Measurements from ENCODE around the gene KCNH8. TPM values are rescaled to one million over a fixed set of nuclear protein-coding genes. Genes with fewer than 3 reads are reported as not detected.

The KCNH8 gene
- total and polyA plus RNA-seq, 2 of the 4 experiments (the other 2 are of a cell fraction), result not detected

DNA sequence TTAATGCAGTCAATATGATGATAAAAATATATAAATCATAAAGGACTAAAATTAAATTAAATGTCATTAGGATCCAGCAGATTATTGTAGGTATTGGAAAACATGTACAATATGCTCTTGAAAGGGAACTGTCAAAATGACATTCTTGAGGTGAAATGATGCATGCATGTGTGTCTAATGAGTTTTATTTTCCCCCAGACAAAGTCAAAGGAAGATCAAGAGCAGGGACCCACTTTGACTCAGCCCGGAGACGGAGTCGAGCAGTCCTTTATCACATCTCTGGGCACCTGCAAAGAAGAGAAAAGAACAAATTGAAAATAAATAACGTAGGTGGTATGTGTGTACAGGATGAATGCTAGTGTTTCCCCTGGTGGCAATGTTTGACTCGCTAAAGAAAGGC, 194.1 kb downstream of the KCNH8 start:
- in situ Hi-C loops (cut with MboI; ENCODE audit: low sequenced_read_pairs) (no loop called here), dilution Hi-C loops (cut with HindIII; ENCODE audit: low sequenced_read_pairs, unreplicated experiment) (no loop called here), intact Hi-C loops (cut with micrococcal nuclease) (no loop called here)
- H4K8ac ChIP-seq (ENCODE audit: low read depth in 2 of 2, low read length in 2 of 2), result no peak overlapping the region
- H2BK15ac ChIP-seq (ENCODE audit: low read depth, low read length), result no peak overlapping the region
- no peak overlapping the region for H4K91ac ChIP-seq (ENCODE audit: insufficient read depth, low read depth, low read length)
- no peak overlapping the region for H3K18ac ChIP-seq (ENCODE audit: low read depth, low read length)
- ChIA-PET POLR2A (ENCODE audit: unreplicated experiment) (no interaction called here), CTCF (no interaction called here)
- H3K9ac ChIP-seq (ENCODE audit: low read depth, low read length), result no peak overlapping the region
- no peaks in the 10 kb centered on the region for H4K20me1 ChIP-seq (ENCODE audit: insufficient read depth, low read length)
- H2AK9ac ChIP-seq (replicated peaks; ENCODE audit: low read depth, low read length, poor library complexity), result no peak overlapping the region
- no TSS peak for BruUV-seq (replicated peaks)
- H3K4me3 ChIP-seq (ENCODE audit: insufficient read depth, low read depth, low read length), result no peak overlapping the region
- no peak overlapping the region for H2BK20ac ChIP-seq (ENCODE audit: low read depth, low read length)
- H3K14ac ChIP-seq (replicated peaks; ENCODE audit: low read depth, low read length), result no peak overlapping the region
- ATAC-seq (ENCODE audit: low read depth), result no peak
- WGBS, 2 experiments (ENCODE audit: extremely low coverage in 2 of 2, insufficient read length in 1 of 2), result no CpG with 5 or more reads among the region's 5 CpGs
- H3K4me2 ChIP-seq (ENCODE audit: low read depth, low read length), result no peak overlapping the region
- peaks cover 2% of the 10 kb centered on the region; the same call in 1 of the 2 replicates for H3K9me3 ChIP-seq (ENCODE audit: control insufficient read depth, insufficient read depth, low read length)
- H2BK120ac ChIP-seq (ENCODE audit: low read depth, low read length), result no peak overlapping the region
- TF ChIP-seq MAFK (IDR thresholded peaks at IDR 0.05; ENCODE audit: low read depth, low read length) (no peak), CHD1 (IDR thresholded peaks at IDR 0.05; ENCODE audit: low read depth, low read length) (no peak), MAZ (IDR thresholded peaks at IDR 0.05; ENCODE audit: borderline replicate concordance, low read depth, low read length) (no peak)
- H3K23ac ChIP-seq (ENCODE audit: low read depth, low read length), result no peak overlapping the region
- H2BK5ac ChIP-seq (ENCODE audit: low read depth, low read length, poor library complexity, severe bottlenecking), result no peak overlapping the region
- DNase-seq, result no peak
- no peak overlapping the region for H3K56ac ChIP-seq (ENCODE audit: extremely low read depth, insufficient read depth, low read length)
- H3K9me1 ChIP-seq (ENCODE audit: insufficient read depth, low read length), result no peaks in the 10 kb centered on the region
- no peak overlapping the region for H2AFZ ChIP-seq (replicated peaks; ENCODE audit: low read length, poor library complexity)
- H2AK5ac ChIP-seq (ENCODE audit: low read depth, low read length), result no peak overlapping the region
- H3K27ac ChIP-seq (ENCODE audit: insufficient read depth, low read length), result no peak overlapping the region
- no peak overlapping the region for H3K4ac ChIP-seq (ENCODE audit: low read depth, low read length)
- no peaks in the 10 kb centered on the region for H3K4me1 ChIP-seq (ENCODE audit: control insufficient read depth, insufficient read depth, low read length)
- H4K5ac ChIP-seq (ENCODE audit: low read depth, low read length), result no peak overlapping the region
- H3K79me1 ChIP-seq (ENCODE audit: low read depth in 1 of 2, low read length in 2 of 2), result no peaks in the 10 kb centered on the region
- H3K27me3 ChIP-seq (ENCODE audit: control insufficient read depth, insufficient read depth, low read length), result no peaks in the 10 kb centered on the region
- no peaks in the 10 kb centered on the region for H3K36me3 ChIP-seq (ENCODE audit: control insufficient read depth, insufficient read depth, low read length)
